IMR-90 (cell line): Measurements from ENCODE around the gene PARPBP. TPM values are rescaled to one million over a fixed set of nuclear protein-coding genes. Genes with fewer than 3 reads are reported as not detected.

Source experiments
- ATAC-seq: fragments of 200-7000 bp; cut with Tn5 transposase; 2 replicates; pipeline ENCODE4 v1.9.1; 2020; ENCODE audit warnings: low read depth, mild to moderate bottlenecking, moderate library complexity
- BruUV-seq: library from RNA; stranded (reverse); fragments of 400-500 nt; replicated peaks from 2 replicates; lab custom pipeline; 2021; lab: Mats Ljungman, UMichigan
- CTCF ChIA-PET: fragments of 300-600 bp; formaldehyde crosslinking; extraction: SDS; loops from one replicate; lab custom pipeline; 2021; ENCODE audit warnings: antibody characterized with exemption; lab: Yijun Ruan, JAX
- POLR2A ChIA-PET: fragments of 300-600 bp; sonication (Branson Sonifier 250); formaldehyde crosslinking; loops from one replicate; lab custom pipeline; 2022; ENCODE audit warnings: antibody characterized with exemption; ENCODE audit not compliant: unreplicated experiment; lab: Charles Lee
- DNase-seq: peaks from one replicate; pipeline ENCODE4 v3.0.0; 2013
- H2AFZ ChIP-seq: replicated peaks from 2 replicates; pipeline ENCODE3; 2013; ENCODE audit warnings: low read length, mild to moderate bottlenecking; ENCODE audit not compliant: poor library complexity
- H2AK5ac ChIP-seq: 2 replicates; pipeline ENCODE4 v1.6.1; 2013; ENCODE audit warnings: low read depth, low read length, inconsistent platforms
- H2AK9ac ChIP-seq: replicated peaks from 2 replicates; pipeline ENCODE3; 2013; ENCODE audit warnings: mild to moderate bottlenecking, low read depth, low read length, moderate library complexity; ENCODE audit not compliant: poor library complexity
- H2BK120ac ChIP-seq: 2 replicates; pipeline ENCODE4 v1.6.1; 2013; ENCODE audit warnings: low read depth, low read length, inconsistent platforms
- H2BK15ac ChIP-seq: 3 replicates; pipeline ENCODE4 v1.6.1; 2013; ENCODE audit warnings: low read depth, low read length, inconsistent platforms
- H2BK20ac ChIP-seq: 2 replicates; pipeline ENCODE4 v1.6.1; 2013; ENCODE audit warnings: low read depth, mild to moderate bottlenecking, inconsistent platforms, low read length, moderate library complexity
- H2BK5ac ChIP-seq: 2 replicates; pipeline ENCODE4 v1.6.1; 2013; ENCODE audit warnings: mild to moderate bottlenecking, low read depth, low read length, inconsistent platforms; ENCODE audit not compliant: poor library complexity, severe bottlenecking
- H3K14ac ChIP-seq: replicated peaks from 2 replicates; pipeline ENCODE4 v1.6.1; 2013; ENCODE audit warnings: low read depth, low read length, inconsistent platforms
- H3K18ac ChIP-seq: 2 replicates; pipeline ENCODE4 v1.6.1; 2013; ENCODE audit warnings: low read depth, low read length, control low read depth
- H3K23ac ChIP-seq: 2 replicates; pipeline ENCODE4 v1.6.1; 2013; ENCODE audit warnings: low read depth, low read length, inconsistent platforms
- H3K27ac ChIP-seq: 2 replicates; pipeline ENCODE4 v1.5.1; 2013; ENCODE audit warnings: mild to moderate bottlenecking, control low read depth, low read length; ENCODE audit not compliant: insufficient read depth
- H3K27me3 ChIP-seq: 2 replicates; pipeline ENCODE4 v1.6.1; 2013; ENCODE audit warnings: low read length; ENCODE audit not compliant: control insufficient read depth, insufficient read depth
- H3K36me3 ChIP-seq: 2 replicates; pipeline ENCODE4 v1.6.1; 2013; ENCODE audit warnings: low read length, mixed read lengths; ENCODE audit not compliant: control insufficient read depth, insufficient read depth
- H3K4ac ChIP-seq: 2 replicates; pipeline ENCODE4 v1.6.1; 2013; ENCODE audit warnings: low read depth, low read length, inconsistent platforms
- H3K4me1 ChIP-seq: 2 replicates; pipeline ENCODE4 v1.6.1; 2013; ENCODE audit warnings: low read length, mixed read lengths; ENCODE audit not compliant: control insufficient read depth, insufficient read depth
- H3K4me2 ChIP-seq: 2 replicates; pipeline ENCODE4 v1.6.1; 2013; ENCODE audit warnings: low read depth, mild to moderate bottlenecking, control low read depth, low read length, moderate library complexity
- H3K4me3 ChIP-seq: 2 replicates; pipeline ENCODE4 v1.5.1; 2013; ENCODE audit warnings: low read depth, mild to moderate bottlenecking, control low read depth, low read length, moderate library complexity; ENCODE audit not compliant: insufficient read depth
- H3K56ac ChIP-seq: 2 replicates; pipeline ENCODE4 v1.6.1; 2013; ENCODE audit warnings: low read length, inconsistent platforms; ENCODE audit not compliant: insufficient read depth; ENCODE audit errors: extremely low read depth
- H3K79me1 ChIP-seq, 2 experiments: 2 replicates each; pipeline ENCODE4 v1.6.1; 2013; ENCODE audit warnings: low read length in 2 of 2, inconsistent platforms in 1 of 2, low read depth in 1 of 2
- H3K9ac ChIP-seq: 2 replicates; pipeline ENCODE4 v1.6.1; 2013; ENCODE audit warnings: low read depth, low read length, control low read depth
- H3K9me1 ChIP-seq: 2 replicates; pipeline ENCODE4 v1.6.1; 2013; ENCODE audit warnings: low read length, inconsistent platforms; ENCODE audit not compliant: insufficient read depth
- H3K9me3 ChIP-seq: 2 replicates; pipeline ENCODE4 v1.6.1; 2013; ENCODE audit warnings: low read length; ENCODE audit not compliant: control insufficient read depth, insufficient read depth
- H4K20me1 ChIP-seq: 2 replicates; pipeline ENCODE4 v1.6.1; 2013; ENCODE audit warnings: low read length, inconsistent platforms; ENCODE audit not compliant: insufficient read depth
- H4K5ac ChIP-seq: 2 replicates; pipeline ENCODE4 v1.6.1; 2013; ENCODE audit warnings: mild to moderate bottlenecking, low read depth, low read length, control low read depth
- H4K8ac ChIP-seq, 2 experiments: 2 replicates each; pipeline ENCODE4 v1.6.1; 2013; ENCODE audit warnings: low read depth in 2 of 2, low read length in 2 of 2, control low read depth in 1 of 2, inconsistent platforms in 1 of 2
- H4K91ac ChIP-seq: 2 replicates; pipeline ENCODE4 v1.6.1; 2013; ENCODE audit warnings: low read depth, low read length, inconsistent platforms; ENCODE audit not compliant: insufficient read depth
- BHLHE40 ChIP-seq: fragments of 150-350 bp; IDR thresholded peaks from 2 replicates; pipeline ENCODE4 v1.6.1; 2016; ENCODE audit warnings: mild to moderate bottlenecking, low read depth, low read length
- CEBPB ChIP-seq: IDR thresholded peaks from 2 replicates; pipeline ENCODE4 v1.6.1; 2012; ENCODE audit warnings: low read depth, low read length, improper control_type of control experiment
- CHD1 ChIP-seq: IDR thresholded peaks from 2 replicates; pipeline ENCODE4 v1.6.1; 2012; ENCODE audit warnings: low read depth, low read length, improper control_type of control experiment
- FOS ChIP-seq: fragments of 150-350 bp; IDR thresholded peaks from 2 replicates; pipeline ENCODE4 v1.6.1; 2016; ENCODE audit warnings: low read depth, low read length
- MAFK ChIP-seq: IDR thresholded peaks from 2 replicates; pipeline ENCODE4 v1.6.1; 2012; ENCODE audit warnings: low read depth, low read length, improper control_type of control experiment
- MAZ ChIP-seq: IDR thresholded peaks from 2 replicates; pipeline ENCODE4 v1.6.1; 2012; ENCODE audit warnings: low read depth, mild to moderate bottlenecking, low read length, improper control_type of control experiment, moderate library complexity, borderline replicate concordance
- MXI1 ChIP-seq: IDR thresholded peaks from 2 replicates; pipeline ENCODE4 v1.6.1; 2012; ENCODE audit warnings: low read depth, mild to moderate bottlenecking, low read length, moderate library complexity, borderline replicate concordance
- NFE2L2 ChIP-seq: fragments of 150-350 bp; IDR thresholded peaks from 2 replicates; pipeline ENCODE4 v1.6.1; 2016; ENCODE audit warnings: low read depth, mild to moderate bottlenecking, low read length
- POLR2A ChIP-seq: IDR thresholded peaks from 2 replicates; pipeline ENCODE4 v1.6.1; 2012; ENCODE audit warnings: mild to moderate bottlenecking, low read depth, low read length
- RAD21 ChIP-seq: IDR thresholded peaks from 2 replicates; pipeline ENCODE4 v1.6.1; 2012; ENCODE audit warnings: low read length, improper control_type of control experiment
- RCOR1 ChIP-seq: IDR thresholded peaks from 2 replicates; pipeline ENCODE4 v1.6.1; 2012; ENCODE audit warnings: mild to moderate bottlenecking, low read length, improper control_type of control experiment; ENCODE audit not compliant: insufficient replicate concordance
- RFX5 ChIP-seq: IDR thresholded peaks from 2 replicates; pipeline ENCODE4 v1.8.0; 2012; ENCODE audit warnings: low read depth, mild to moderate bottlenecking, low read length, moderate library complexity
- SMC3 ChIP-seq: fragments of 150-350 bp; IDR thresholded peaks from 2 replicates; pipeline ENCODE4 v1.6.1; 2016; ENCODE audit warnings: low read depth, mild to moderate bottlenecking, antibody characterized with exemption, low read length, moderate library complexity
- WGBS, 2 experiments: methylation state at CpG; one replicate each; pipeline versions ENCODE4 v1.1.5 to v1.1.7; 2013; ENCODE audit warnings: missing lambda C conversion rate in 2 of 2; ENCODE audit not compliant: insufficient read length in 1 of 2; ENCODE audit errors: extremely low coverage in 2 of 2; 5-methylcytosine and 5-hydroxymethylcytosine counted together
- dilution Hi-C: fragments of 300-500 bp; cut with HindIII; formaldehyde crosslinking; loops from one replicate; pipeline ENCODE4 v1.14.3; 2018; ENCODE audit warnings: low sequenced_read_pairs; ENCODE audit not compliant: unreplicated experiment
- in situ Hi-C: fragments of 300-500 bp; cut with MboI; formaldehyde crosslinking; loops from 3 replicates; pipeline ENCODE4 v1.14.3; 2019; ENCODE audit warnings: low sequenced_read_pairs, inconsistent platforms, mixed read lengths
- intact Hi-C: fragments of 100-400 bp; cut with micrococcal nuclease; formaldehyde crosslinking; loops from 2 replicates; pipeline ENCODE4 v1.10.0; 2022
- polyA plus RNA-seq, 3 experiments: library from polyadenylated mRNA; depleted of rRNA; stranded (reverse); fragments of >200 nt; gene quantifications; 2 replicates each; pipeline ENCODE4 v1.2.3, GENCODE V29; 2012; ENCODE audit warnings: low replicate concordance in 1 of 3
- total RNA-seq: library from RNA; depleted of rRNA; stranded (reverse); fragments of >200 nt; gene quantifications from 2 replicates; pipeline ENCODE4 v1.2.3, GENCODE V29; 2012
- TF ChIP-seq, protein P1 (sequence below): conservative IDR thresholded peaks from 2 replicates; pipeline ENCODE4 v1.5.1; 2012; ENCODE audit warnings: mild to moderate bottlenecking, low read depth, low read length, improper control_type of control experiment
- TF ChIP-seq, protein P2 (sequence below): fragments of 150-350 bp; IDR thresholded peaks from 2 replicates; pipeline ENCODE4 v1.6.1; 2017; ENCODE audit warnings: mild to moderate bottlenecking, antibody characterized with exemption, low read length, low read depth
- TF ChIP-seq, protein P3 (sequence below): fragments of 150-350 bp; IDR thresholded peaks from 2 replicates; pipeline ENCODE4 v1.6.1; 2016; ENCODE audit warnings: low read depth, mild to moderate bottlenecking, low read length, moderate library complexity, borderline replicate concordance

PARPBP gene
- total and polyA plus RNA-seq, 2 of the 4 experiments (the other 2 are of a cell fraction) = 4.8 to 7.2 TPM

DNA sequence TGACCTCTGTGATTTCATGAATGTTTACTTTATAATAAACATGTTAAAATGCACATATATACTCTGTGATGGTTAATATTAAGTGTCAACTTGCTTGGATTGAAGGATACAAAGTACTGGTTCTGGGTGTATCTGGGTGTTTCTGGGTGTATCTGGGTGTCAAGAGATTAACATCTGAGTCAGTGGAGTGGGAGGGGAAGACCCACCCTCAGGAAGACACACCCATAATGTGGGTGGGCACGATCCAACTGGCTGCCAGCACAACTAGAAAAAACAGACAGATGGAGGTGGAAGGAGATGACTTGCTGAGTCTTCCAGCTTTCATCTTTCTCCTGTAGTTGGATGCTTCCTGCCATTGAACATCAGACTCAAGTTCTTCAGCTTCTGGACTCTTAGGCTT, 12.0 kb upstream of the PARPBP start:
- Histone ChIP-seq H3K9me3 (0 out of 2 replicates have a peak, but pooled peaks cover 3% of the 10 kb centered on the region), H2AFZ (no peak overlapping the region), H4K20me1 (no peaks in the 10 kb centered on the region), H3K23ac (no peak overlapping the region), H3K56ac (no peak overlapping the region), H3K27ac (no peak overlapping the region), H2BK20ac (no peak overlapping the region), H3K18ac (no peak overlapping the region), H3K27me3 (no peaks in the 10 kb centered on the region), H3K36me3 (peaks cover 31% of the 10 kb centered on the region), H4K8ac (no peak overlapping the region), H4K91ac (no peak overlapping the region), H2AK9ac (no peak overlapping the region), H3K4me2 (no peak overlapping the region), H2AK5ac (no peak overlapping the region), H3K79me1 (peaks cover 5 to 10% of the 10 kb centered on the region in 2 experiments; a peak in 3 of 4 replicates), H2BK5ac (no peak overlapping the region), H2BK120ac (no peak overlapping the region), H3K4ac (no peak overlapping the region), H3K4me1 (no peaks in the 10 kb centered on the region), H3K14ac (no peak overlapping the region), H3K4me3 (no peak overlapping the region), H4K5ac (no peak overlapping the region), H3K9me1 (no peaks in the 10 kb centered on the region), H2BK15ac (no peak overlapping the region), H3K9ac (no peak overlapping the region)
- no peak for ATAC-seq
- intact Hi-C loops = no loop called here
- ChIA-PET POLR2A (no interaction called here), CTCF (no interaction called here)
- dilution Hi-C loops = no loop called here
- WGBS, 2 experiments = no CpG with 5 or more reads among the region's 1 CpG
- BruUV-seq = no TSS peak
- no peak for DNase-seq
- TF ChIP-seq CHD1 (no peak), RFX5 (no peak), NFE2L2 (no peak), MAFK (no peak), BHLHE40 (no peak), MXI1 (no peak), FOS (no peak), POLR2A (no peak), MAZ (no peak), SMC3 (no peak), RCOR1 (no peak), CEBPB (no peak), RAD21 (no peak)
- TF ChIP-seq, protein P1, sequence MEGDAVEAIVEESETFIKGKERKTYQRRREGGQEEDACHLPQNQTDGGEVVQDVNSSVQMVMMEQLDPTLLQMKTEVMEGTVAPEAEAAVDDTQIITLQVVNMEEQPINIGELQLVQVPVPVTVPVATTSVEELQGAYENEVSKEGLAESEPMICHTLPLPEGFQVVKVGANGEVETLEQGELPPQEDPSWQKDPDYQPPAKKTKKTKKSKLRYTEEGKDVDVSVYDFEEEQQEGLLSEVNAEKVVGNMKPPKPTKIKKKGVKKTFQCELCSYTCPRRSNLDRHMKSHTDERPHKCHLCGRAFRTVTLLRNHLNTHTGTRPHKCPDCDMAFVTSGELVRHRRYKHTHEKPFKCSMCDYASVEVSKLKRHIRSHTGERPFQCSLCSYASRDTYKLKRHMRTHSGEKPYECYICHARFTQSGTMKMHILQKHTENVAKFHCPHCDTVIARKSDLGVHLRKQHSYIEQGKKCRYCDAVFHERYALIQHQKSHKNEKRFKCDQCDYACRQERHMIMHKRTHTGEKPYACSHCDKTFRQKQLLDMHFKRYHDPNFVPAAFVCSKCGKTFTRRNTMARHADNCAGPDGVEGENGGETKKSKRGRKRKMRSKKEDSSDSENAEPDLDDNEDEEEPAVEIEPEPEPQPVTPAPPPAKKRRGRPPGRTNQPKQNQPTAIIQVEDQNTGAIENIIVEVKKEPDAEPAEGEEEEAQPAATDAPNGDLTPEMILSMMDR = no peak
- TF ChIP-seq, protein P2, sequence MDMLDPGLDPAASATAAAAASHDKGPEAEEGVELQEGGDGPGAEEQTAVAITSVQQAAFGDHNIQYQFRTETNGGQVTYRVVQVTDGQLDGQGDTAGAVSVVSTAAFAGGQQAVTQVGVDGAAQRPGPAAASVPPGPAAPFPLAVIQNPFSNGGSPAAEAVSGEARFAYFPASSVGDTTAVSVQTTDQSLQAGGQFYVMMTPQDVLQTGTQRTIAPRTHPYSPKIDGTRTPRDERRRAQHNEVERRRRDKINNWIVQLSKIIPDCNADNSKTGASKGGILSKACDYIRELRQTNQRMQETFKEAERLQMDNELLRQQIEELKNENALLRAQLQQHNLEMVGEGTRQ = no peak
- TF ChIP-seq, protein P3, sequence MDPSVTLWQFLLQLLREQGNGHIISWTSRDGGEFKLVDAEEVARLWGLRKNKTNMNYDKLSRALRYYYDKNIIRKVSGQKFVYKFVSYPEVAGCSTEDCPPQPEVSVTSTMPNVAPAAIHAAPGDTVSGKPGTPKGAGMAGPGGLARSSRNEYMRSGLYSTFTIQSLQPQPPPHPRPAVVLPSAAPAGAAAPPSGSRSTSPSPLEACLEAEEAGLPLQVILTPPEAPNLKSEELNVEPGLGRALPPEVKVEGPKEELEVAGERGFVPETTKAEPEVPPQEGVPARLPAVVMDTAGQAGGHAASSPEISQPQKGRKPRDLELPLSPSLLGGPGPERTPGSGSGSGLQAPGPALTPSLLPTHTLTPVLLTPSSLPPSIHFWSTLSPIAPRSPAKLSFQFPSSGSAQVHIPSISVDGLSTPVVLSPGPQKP = no peak
- in situ Hi-C loops = no loop called here
